ENCODE data around the gene ATP10B.

Gene ATP10B

DNA sequence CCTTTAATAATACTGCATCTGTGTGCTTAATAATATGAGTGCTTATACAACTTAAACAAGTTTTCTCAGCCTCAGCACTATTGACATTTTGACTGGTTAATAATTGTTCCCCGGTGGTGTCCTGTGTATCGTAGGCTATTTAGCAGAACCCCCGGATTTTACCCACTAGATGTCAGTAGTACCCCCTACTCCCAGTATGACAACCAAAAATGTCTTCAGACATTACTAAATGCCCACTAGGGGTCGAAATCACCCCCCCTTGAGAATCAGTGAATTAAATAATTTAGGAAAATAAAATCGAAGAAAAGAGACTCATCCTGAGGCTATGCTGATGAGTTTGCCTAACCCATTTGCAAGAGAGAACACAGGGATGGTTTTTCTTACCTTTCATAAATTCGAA lies 166.3 kb downstream of the ATP10B start:
- no peak for DNase-seq (ENCODE audit: low read depth in 2 of 2)

DNA sequence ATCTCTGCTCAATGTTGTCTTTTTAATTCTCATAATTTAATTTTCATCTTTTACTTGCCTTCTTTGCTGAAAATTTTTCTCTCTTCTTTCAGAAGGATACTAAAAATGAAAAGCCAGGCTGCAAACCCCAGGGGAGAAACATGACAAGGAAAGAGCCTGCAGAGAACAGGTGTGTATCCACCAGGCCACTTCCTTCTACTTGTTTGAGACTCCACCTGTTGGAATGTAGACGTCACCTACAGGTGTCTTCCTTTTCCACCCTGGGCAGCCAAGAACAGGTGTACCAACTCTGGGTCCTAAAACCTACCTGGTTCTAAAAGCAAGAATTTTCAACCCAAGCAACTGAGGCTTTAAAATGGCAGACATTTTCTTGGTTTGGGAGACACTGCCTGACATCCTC lies 166.8 kb downstream of the ATP10B start:
- no peak for DNase-seq (ENCODE audit: low read depth in 2 of 2)

DNA sequence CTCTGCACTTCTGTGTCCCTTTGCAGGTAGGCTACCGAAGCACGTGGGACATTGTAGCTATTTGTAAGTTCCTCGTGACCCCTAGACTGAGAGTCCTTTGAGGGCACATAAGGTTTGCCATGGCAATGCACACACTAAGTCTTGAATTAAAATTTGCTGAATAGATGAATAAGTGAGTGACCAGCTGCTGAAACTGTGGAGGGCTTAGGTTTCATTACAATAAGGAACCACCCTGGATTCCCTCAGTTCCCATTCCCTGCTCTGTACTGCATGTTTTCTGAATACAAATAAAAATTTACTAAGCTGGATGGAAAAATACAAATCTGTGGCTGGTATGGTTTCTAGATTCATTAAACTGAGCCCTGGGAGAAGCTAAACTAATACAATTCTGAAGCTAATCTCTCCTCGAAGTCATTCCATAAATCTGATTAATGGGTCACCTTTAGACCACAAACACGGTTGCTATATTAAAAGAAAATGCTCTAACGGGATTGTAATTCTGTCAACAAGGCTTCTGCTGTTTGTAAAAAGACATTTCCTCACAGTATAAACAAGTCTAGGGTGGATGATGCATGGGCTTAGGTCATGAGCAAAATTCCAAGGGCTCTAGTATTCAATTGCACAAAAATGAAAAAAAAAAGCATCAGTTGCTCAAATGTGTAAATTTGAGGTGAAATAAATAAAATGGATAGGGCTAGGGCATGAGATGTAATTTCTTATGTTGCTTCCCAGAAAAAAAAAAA lies 172.3 kb downstream of the ATP10B start:
- no peak for DNase-seq (ENCODE audit: low read depth in 2 of 2)

DNA sequence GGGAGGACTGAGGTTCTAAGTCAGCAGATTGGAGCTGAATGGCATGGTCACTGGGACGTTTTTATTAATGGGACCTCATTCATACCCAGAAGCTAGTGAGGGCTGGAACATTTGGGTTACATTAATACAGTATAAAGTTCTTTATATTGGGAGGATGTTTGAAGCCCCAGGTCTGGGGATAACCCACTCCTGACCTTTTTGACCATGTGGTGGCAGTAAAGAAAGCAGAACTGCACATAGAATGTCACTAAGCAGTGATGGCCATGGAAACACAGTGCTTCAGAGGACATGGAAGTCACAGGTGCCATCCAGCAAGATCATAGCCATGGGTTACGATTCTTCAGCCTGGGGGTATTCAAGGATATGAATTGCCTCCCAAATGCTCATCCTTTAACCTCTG lies 176.0 kb downstream of the ATP10B start:
- DNase-seq (ENCODE audit: low read depth in 2 of 2) = no peak

DNA sequence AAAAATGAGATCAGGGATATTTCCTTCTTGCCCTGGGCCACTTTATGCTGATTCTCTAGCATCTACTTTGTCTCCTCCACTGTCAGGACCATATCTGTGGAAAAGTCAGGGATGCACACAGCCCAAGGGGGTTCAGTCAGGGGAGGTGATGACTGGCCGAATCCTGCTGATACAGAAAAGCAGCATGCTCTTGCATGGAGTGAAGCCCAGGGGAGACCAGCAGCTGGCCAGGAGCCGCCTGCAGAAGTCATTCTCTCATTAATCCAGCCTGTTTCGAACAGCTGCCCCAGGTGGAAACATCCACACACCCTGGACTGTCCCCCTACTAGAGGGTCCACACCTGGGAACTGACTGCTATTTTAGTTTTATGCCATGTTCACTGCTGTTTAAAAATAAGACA lies 177.1 kb downstream of the ATP10B start:
- no peak for DNase-seq (ENCODE audit: low read depth in 2 of 2)

DNA sequence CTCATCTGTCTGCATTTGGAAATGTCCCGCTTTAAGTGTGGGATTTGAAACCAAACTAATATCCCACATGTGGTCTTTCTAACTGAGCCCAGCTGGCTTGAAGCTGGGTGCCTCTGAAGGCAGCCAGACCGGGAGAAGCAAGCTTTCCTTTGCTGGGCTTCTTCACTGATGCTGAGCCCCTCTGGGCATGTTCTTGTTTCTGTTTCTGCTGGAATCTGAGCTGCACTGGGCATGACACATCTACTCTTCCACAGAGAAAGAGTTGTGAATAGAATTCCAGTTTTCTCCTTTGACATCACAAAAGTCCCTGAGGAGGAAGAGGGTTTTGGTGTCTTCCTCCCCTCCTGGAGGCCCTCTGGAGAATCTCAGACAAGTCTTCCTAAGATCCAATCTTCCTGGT lies 179.5 kb downstream of the ATP10B start:
- no peak for DNase-seq (ENCODE audit: low read depth in 2 of 2)

DNA sequence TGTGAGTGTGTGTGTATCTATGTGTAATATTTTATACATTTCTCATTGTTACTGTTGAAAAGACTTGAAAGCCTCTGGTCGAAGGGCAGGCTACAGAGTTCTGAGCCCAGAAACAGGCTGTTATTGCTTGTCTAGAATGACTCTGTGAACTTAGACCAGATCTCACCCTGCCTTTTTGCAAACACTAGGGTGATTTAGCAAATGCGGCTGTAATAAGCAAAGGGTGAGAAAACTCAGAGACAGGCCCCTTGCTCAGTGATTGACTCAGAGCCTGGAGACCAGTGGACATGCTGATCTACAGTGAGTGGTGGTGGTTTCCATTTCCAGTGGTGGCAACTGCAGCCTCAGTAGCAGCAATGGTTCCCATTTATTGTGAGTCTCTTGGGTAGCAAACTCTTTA lies 183.7 kb downstream of the ATP10B start:
- no peak for DNase-seq (ENCODE audit: low read depth in 2 of 2)

DNA sequence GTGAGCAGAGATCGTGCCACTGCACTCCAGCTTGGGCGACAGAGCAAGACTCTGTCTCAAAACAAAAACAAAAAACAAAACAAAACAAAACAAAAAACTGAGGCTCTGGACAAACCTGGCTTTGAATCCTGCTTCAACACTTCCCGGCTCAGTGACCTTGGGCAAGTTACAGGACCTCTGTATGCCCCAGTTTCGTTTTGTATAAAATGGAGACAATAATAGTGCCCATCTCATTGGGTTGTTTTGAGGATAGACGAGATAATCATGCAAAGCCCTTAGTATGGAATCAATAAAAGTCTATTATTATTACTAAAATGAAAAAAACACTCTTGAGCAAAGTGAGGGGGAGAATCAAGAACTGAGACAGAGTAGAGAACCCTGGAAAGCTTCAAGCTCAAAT lies 184.9 kb downstream of the ATP10B start:
- DNase-seq (ENCODE audit: low read depth in 2 of 2) = no peak

DNA sequence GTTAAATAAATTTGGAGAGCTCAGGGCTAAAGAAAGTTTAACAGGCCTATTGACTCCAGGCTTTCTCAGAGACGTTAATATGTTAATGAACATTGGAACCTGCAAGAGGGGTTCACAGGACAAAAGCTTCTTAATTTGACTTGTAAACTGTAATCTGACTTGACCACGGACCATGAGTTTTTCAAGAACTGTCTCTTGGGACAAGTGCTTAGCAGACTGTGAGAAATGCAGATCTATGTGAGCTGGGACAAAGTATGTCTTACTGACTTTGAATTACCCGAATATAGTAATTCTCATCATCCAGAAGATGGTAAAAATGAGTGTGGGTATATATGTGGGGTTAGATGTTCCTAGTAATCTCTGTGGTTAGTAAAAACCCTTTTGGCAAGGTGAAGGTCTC lies 186.6 kb downstream of the ATP10B start:
- DNase-seq (ENCODE audit: low read depth in 2 of 2) = no peak

DNA sequence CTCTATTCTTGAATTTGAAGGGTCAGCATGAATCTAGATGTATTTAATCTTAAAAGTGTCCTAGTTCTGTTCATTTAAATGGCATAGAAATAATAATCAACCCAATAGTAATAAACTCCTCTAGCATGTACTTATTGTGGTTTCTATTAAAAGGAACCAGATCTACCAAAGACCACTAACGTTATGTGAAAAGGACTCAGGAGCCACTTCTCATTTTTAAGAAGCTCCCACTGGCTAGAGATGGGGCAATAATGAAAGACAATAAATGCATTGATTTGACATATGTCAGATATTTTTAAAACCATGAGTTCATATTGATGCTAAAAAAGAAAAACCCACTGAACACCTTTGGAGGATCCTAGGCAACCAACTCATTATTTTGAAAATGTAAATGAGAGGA lies 191.9 kb downstream of the ATP10B start:
- DNase-seq (ENCODE audit: low read depth in 2 of 2) = no peak

DNA sequence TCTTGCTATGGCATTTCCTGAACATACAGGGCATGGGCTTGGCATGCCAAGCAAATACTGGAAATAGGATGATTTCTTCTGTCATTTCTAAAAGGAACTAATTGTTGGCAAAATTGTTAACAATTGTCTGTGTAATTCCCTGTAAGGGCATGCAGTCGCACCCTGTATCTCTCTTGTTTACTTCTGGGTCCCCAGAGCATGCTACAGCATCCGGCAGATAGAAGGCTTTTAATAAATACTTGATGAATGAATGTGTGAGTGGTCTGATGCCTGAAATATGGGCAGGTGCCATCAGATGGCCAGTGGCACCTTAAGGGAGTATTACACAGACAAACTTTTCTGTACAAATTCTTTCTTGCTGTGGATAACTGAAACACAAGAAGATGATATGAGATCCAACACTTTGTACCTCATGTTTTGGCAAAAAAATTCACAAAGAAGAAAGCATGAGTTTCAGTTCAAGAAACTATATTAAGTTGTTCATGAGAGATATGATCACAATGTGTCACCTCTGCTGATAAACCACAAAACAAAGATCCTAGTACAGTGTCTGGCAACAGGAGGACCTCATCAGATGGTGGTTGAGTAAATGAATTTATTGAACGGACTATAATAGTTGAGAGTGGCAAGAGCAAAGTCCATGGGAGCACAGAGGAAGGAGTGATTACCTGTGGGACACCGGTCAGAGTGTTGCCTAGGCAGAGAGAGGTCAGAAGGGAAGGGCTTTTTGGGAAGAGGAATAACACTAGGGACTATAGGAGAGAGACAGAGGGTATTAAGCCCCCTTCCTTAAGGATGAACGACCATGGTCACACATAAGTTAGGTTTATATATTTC lies 194.2 kb downstream of the ATP10B start:
- no peak for DNase-seq (ENCODE audit: low read depth in 2 of 2)

DNA sequence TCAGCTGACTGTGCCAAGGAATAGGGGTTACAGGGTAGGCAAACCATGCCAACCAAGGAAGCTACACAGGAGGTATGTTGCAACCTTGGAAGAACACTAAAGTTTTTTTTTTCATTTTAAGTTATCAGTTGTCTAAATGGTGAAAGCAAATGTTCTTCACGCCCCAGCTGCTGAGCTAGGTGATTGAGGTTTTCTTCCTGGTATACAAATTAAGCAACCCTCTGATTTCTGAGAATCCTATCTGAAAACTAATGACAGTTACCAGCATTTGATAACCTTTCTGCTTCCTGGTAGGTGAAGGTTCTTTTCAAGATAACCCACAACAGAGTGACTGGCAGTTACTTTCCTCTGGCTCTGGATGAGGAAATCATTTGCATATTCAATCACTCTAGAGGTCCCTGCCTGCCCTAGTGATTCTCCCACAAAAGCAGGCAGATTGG lies 194.9 kb downstream of the ATP10B start:
- no peak for DNase-seq (ENCODE audit: low read depth in 2 of 2)

DNA sequence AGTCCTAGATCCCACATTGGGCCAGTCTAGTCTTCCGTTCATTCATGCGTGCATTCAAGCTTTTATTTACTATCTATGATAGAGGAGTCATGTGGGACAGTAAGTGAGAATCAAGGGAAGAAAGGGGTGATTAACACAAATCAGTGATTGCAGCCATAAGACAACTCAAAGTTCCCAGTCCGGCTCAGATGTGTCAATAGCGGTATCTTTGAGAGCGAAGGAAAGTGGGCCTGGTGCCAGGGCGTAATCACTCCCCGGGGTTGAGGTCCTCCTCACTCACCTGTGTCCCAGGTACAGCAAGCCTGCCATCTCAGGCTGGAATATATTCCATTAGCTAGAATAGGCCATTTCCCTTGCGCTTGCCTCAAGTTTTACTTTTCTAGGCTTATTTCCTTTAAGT lies 196.3 kb downstream of the ATP10B start:
- no peak for DNase-seq (ENCODE audit: low read depth in 2 of 2)

DNA sequence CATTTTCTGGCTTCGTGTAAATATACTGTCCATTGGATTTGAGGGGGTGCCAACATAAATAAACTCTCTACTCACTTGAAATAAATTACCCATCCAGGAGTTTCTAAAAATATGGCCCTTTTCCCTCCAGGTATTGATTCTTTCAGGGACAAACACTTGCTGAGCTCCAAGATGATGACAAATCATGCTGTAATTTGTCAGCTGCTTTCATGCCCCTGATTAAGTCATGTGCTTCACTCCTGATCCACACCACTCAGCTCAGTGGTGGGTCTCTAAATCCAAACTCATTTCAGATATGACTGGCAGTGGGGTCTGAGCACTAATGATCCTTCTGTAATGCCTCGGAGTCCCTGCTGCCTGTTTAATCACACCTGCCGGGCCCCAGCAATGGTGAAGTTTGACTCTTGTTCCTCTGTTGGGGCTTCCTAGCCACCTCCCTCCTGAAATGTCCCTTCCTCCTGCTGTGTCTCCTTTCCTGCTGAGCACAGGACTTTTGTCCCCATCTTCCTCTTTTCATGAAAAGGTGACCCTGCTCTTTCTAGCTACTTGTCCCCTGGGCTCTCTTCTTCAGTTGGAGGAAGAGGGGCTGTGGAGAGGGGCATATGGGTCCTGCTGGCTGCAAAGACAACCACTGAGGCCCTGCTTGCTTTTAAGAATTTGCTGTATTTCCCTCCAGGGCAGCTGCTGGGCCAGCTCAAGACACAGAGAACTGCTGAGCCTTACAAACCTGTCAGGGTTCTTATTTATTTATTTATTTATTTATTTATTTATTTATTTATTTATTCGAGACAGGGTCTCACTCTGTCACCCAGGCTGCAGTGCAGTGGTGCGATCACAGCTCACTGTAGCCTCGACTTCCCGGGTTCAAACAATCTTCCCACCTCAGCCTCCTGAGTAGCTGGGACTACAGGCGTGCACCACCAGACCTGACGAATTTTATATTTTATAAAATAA lies 200.0 kb downstream of the ATP10B start:
- DNase-seq (ENCODE audit: low read depth in 2 of 2) = no peak

DNA sequence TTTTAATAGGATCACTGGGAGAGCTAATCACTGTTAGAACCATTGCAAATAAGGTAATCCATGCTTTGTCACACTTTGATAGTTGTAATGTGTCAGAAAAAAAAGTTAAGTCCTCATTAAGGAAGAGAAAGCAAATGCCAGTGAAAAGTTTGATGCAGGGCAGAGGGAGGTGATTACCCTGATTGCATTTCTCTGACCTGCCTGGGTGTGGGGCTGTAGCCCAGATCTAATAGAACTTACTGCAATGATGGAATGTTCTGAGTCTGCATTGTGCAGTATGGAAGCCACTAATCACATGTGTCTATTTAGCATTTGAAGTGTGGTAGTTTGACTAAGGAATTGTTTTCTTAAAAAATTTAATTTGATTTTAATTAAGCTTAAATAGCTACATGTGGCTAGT lies 202.7 kb downstream of the ATP10B start:
- no peak for DNase-seq (ENCODE audit: low read depth in 2 of 2)

DNA sequence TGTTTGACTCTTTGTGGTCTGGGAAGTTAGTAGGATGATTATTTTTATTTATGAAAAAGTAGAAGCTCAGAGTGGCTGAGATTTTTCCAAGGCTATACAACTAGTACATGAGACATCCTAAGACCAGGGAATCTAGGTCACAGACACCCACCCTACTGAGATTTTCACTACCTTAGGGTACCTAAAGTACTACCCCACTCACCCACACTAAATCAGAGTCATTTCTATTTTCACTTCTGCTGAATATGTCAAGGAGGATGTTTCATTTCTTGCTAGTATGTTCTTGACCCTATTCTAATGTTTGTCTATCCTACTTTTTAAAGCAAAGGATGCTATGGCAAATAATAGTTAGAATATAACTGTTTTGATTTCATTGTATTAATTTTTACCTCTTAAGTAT lies 206.0 kb downstream of the ATP10B start:
- DNase-seq (ENCODE audit: low read depth in 2 of 2) = no peak

DNA sequence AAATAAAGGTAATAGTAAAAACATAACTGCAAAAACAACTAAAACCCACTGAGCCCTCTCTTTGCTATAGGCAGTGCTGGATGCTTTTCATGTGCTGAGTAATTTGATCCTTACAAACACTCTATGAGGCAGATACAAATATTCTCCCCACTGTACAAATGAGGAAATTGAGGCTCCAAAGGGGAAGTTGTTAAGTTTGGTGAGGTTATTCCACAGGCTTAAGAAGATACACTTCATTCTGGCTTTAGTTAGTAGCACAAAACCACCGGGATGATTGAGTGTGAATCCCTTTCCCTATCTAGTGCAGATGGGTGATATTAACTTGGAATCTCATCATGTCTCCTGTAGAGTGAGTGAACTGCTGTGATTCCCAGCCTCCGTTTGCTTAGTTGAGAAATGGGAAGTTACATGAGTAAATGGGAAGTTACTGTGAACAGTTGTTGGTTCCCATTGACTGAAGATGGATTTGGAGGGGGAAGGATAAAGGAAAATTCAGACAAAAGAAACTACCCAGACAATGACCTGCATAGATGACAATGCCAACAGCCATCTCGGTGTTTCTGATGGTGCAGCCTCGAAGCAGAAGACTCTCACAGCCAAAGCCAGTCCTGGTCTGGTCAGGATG lies 208.3 kb downstream of the ATP10B start:
- DNase-seq (ENCODE audit: low read depth in 2 of 2) = no peak

DNA sequence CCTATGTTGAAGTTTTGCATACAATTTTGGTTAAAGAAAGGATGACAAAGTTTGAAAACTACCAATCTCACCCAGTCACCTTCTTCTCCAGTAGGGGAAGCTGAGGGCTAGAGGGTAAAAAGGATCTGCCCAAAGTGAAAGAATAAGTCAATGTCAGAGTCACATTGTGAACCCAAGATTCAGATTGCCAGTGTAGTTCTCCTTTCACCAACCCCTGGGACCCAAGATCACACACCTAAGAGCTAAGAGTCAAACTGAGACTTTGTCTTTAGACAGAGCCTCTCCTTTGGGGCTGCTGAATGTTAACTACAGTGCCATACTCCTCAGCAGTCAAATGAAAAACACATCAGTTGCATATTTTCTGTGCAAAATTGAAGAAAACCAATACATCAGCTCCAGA lies 210.6 kb downstream of the ATP10B start:
- DNase-seq (ENCODE audit: low read depth in 2 of 2) = no peak

DNA sequence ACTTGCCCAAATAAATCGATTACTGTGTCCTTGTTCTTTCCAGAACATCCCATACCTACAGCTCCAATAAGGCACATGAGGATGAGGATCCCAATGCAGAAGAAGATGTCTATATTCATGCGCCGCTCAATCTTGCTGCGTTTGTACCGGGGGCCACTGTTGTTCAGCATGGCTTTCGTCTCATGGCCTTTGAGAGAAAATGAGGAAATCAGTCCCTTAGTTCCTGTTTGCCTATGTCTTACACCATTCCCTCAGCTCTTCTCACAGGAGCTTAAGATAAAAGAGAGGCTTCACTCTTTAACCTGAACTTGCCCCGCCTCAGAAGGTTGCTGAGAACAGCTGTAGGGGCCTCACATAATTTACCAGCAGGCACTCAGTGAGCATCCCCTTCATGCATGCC lies 211.6 kb downstream of the ATP10B start:
- no peak for DNase-seq (ENCODE audit: low read depth in 2 of 2)

DNA sequence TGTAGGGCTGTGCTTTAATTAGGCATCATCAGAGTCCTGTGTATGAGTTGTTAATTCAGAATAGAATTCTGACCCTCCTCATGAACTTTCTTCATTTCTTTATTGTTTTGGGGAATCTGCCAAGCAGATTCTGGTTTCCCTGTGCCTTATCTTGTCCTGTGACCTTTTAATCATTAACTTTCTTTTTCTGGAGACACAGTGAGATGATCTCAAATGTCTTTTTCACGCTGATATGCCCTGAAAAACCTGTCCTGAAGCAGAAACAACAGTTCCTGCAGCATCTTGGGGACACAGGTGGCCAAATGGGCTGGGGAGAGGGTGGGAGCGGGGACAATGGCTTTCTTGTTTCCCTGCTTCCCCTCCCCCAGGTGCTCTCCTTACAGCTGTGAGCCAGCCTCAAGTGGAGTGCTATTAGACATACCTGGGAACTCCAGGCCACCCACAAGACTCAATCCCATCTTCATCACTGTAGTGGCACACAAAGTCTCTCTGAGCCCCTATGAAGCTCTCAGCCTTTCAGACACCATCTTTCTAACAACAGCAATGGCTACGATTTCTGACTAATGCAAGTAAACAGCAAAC lies 213.8 kb downstream of the ATP10B start:
- no peak for DNase-seq (ENCODE audit: low read depth in 2 of 2)

DNA sequence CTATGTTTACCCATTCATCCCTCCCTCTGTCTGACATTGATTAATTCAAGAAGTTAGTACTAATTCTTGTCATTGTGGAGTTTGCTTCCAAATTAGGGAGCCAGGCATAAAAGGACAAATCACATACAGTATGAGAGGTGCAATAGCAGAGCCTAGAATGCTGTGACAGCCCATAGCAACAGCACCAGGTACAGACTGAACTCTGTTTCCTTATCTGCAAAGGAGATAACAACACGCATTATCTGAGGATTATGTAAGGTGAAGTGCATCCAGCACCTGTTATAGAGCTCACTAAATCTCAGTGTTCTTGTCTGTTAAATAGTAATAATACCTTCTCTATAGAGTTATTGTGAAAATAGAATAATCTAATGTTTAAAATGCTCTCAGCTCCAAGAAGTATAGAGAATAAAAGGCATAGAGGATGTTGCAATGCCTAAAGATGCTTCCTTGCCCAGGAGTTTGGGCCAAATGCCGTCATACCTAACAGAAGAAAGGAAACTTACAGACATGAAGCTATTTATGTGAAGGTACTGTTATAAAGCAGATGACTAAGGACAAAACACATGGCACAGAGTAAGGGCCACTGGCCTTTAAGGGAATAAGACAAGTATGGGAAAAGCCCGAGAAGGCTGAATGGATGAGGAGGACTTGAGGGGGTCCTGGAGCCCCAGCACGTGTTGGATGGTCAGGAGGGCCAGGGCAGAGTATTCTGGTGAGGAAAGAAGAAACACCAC lies 214.5 kb downstream of the ATP10B start:
- no peak for DNase-seq (ENCODE audit: low read depth in 2 of 2)

Measured in activated CD4-positive, alpha-beta T cell treated with anti-CD3 and anti-CD28 coated beads for 24 hours (primary cell).